Measurements from ENCODE around the gene SMAD7.

The SMAD7 gene

GRCh38 chr18:48952287-48953103, 1.7 kb upstream of the SMAD7 start:
- no peak for TF ChIP-seq CTCF (conservative IDR thresholded peaks at IDR 0.05)
- peak overlapping the region; percentile 97 for H3K27ac ChIP-seq

GRCh38 chr18:48951448-48952286, 902 bp upstream of the SMAD7 start:
- peak overlapping the region; percentile 97 for H3K27ac ChIP-seq
- TF ChIP-seq CTCF (conservative IDR thresholded peaks at IDR 0.05): no peak; the same call in 1 of the 2 replicates

- peak overlapping the region; percentile 97 for H3K27ac ChIP-seq
- TF ChIP-seq CTCF (conservative IDR thresholded peaks at IDR 0.05): peak; percentile 50
Observed at GRCh38 chr18:48949606-48950535, 894 bp downstream of the SMAD7 start.

- no peak for TF ChIP-seq CTCF (conservative IDR thresholded peaks at IDR 0.05)
- H3K27ac ChIP-seq: peak overlapping the region; percentile 97
Observed at GRCh38 chr18:48949050-48949605, 1.6 kb downstream of the SMAD7 start.

- TF ChIP-seq CTCF (conservative IDR thresholded peaks at IDR 0.05): no peak
- H3K27ac ChIP-seq: peak overlapping the region; percentile 97
Observed at GRCh38 chr18:48948112-48949049, 2.4 kb downstream of the SMAD7 start.

GRCh38 chr18:48947560-48947959, 3.2 kb downstream of the SMAD7 start:
- peak overlapping the region; percentile 97 for H3K27ac ChIP-seq
- no peak for TF ChIP-seq CTCF (conservative IDR thresholded peaks at IDR 0.05)

Data from VCaP (cell line).